ENCODE results near the gene ARSD.
"Not testable (repeated sequence)": the region's sequence is repeated elsewhere in the genome, so short reads cannot be mapped to it uniquely, and the experiment has no call there.

Gene ARSD, protein sequence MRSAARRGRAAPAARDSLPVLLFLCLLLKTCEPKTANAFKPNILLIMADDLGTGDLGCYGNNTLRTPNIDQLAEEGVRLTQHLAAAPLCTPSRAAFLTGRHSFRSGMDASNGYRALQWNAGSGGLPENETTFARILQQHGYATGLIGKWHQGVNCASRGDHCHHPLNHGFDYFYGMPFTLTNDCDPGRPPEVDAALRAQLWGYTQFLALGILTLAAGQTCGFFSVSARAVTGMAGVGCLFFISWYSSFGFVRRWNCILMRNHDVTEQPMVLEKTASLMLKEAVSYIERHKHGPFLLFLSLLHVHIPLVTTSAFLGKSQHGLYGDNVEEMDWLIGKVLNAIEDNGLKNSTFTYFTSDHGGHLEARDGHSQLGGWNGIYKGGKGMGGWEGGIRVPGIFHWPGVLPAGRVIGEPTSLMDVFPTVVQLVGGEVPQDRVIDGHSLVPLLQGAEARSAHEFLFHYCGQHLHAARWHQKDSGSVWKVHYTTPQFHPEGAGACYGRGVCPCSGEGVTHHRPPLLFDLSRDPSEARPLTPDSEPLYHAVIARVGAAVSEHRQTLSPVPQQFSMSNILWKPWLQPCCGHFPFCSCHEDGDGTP

DNA sequence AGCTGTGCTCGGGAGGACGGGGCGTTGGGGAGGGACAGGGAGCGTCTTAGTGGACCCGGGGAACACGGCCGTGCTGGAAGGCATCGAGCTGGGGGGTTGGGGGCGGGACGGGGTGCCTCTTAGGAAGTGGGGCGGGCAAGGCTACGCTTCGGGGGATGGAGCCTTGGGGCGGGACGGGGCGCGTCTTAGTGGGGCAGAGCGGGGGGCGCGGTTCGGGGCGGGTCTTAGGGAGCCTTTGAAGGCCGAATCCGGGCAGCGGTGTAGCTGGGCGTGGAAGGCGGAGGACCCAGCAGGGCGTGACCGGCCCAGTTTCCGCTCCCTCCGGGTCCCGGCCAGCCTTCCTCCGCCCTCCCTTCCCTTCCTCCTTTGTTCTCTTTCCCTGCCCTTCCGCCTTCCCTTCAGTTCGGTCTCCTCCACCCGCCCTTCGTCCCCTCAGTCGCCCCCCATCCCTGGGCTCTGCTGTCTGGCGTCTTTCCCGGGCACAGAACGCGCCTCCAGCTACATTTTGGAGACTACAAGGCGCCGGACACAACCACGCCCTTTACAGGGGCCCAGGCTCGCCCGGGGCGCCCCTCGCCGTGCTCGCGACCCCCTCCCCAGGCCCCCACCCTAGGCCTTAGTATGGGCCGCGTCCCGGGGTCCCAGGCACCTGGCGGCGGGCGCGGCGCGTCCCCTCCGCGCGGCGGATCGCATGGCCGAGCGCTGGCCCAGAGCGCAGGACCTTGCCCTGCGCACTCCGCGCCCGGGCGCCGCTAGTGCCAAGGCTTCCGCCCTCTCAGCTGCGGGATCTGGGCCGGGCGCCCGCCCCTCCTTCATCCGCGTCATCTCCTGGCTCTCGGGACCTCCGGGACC lies at the start of gene ARSD:
ARSD (minus strand) TSS at position 757 of the 852 bp plus-strand sequence; CDS start at position 693, 64 bp downstream.
- Histone ChIP-seq H3K27me3 (ENCODE audit: insufficient read depth, low read length) (no peaks in the 10 kb centered on the region), H3K4me3 (ENCODE audit: low read depth, low read length, poor library complexity, severe bottlenecking) (no peak within 1 kb of the TSS), H3K4me2 (ENCODE audit: low read length) (no peak within 1 kb of the TSS), H3K27ac (ENCODE audit: low read depth, low read length, poor library complexity, severe bottlenecking) (no peak within 1 kb of the TSS), H3K9ac (ENCODE audit: low read length) (no peak within 1 kb of the TSS), H3K36me3 (ENCODE audit: insufficient read depth, low read length) (no peaks in the 10 kb centered on the region), H3F3A (ENCODE audit: insufficient read depth, low read length) (no peaks in the 10 kb centered on the region), H3K9me3 (ENCODE audit: low read length) (no peaks in the 10 kb centered on the region), H3K9me2 (ENCODE audit: low read depth, low read length) (no peaks in the 10 kb centered on the region), H3K4me1 (ENCODE audit: insufficient read depth, low read length, severe bottlenecking) (no peaks in the 10 kb centered on the region), H4K20me1 (ENCODE audit: insufficient read depth, low read length) (no peaks in the 10 kb centered on the region), H3K79me2 (ENCODE audit: insufficient read depth, low read length) (no peaks in the 10 kb centered on the region), H2AFZ (ENCODE audit: low read length) (no peak within 1 kb of the TSS)
- TF ChIP-seq, protein P1, sequence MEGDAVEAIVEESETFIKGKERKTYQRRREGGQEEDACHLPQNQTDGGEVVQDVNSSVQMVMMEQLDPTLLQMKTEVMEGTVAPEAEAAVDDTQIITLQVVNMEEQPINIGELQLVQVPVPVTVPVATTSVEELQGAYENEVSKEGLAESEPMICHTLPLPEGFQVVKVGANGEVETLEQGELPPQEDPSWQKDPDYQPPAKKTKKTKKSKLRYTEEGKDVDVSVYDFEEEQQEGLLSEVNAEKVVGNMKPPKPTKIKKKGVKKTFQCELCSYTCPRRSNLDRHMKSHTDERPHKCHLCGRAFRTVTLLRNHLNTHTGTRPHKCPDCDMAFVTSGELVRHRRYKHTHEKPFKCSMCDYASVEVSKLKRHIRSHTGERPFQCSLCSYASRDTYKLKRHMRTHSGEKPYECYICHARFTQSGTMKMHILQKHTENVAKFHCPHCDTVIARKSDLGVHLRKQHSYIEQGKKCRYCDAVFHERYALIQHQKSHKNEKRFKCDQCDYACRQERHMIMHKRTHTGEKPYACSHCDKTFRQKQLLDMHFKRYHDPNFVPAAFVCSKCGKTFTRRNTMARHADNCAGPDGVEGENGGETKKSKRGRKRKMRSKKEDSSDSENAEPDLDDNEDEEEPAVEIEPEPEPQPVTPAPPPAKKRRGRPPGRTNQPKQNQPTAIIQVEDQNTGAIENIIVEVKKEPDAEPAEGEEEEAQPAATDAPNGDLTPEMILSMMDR (IDR thresholded peaks at IDR 0.05; ENCODE audit: low read length), result no peak
- TF ChIP-seq EZH2 (IDR thresholded peaks at IDR 0.05; ENCODE audit: borderline replicate concordance, low read length), result no peak

DNA sequence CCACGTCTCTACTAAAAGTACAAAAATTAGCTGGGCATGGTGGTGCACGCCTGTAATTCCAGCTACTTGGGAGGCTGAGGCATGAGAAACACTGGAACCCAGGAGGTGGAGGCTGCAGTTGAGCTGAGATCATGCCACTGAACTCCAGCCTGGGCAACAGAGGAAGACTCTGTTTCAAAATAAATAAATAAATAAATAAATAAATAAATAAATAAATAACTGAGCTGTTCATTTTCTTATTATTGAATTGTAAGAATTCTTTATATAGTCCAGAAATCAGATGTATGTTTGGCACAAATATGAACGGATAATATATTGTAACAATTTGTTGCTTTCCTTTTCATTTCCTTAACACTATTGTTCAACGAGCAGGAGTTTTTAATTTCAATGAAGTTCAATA lies 49.5 kb upstream of the ARSD start:
- H4K20me1 ChIP-seq (ENCODE audit: insufficient read depth, low read length); H3K9me3 ChIP-seq (ENCODE audit: low read length); H3K79me2 ChIP-seq (ENCODE audit: insufficient read depth, low read length); H2AFZ ChIP-seq (ENCODE audit: low read length); H3K27me3 ChIP-seq (ENCODE audit: insufficient read depth, low read length); H3F3A ChIP-seq (ENCODE audit: insufficient read depth, low read length); H3K9ac ChIP-seq (ENCODE audit: low read length); H3K9me2 ChIP-seq (ENCODE audit: low read depth, low read length); H3K36me3 ChIP-seq (ENCODE audit: insufficient read depth, low read length); H3K4me3 ChIP-seq (ENCODE audit: low read depth, low read length, poor library complexity, severe bottlenecking); H3K4me2 ChIP-seq (ENCODE audit: low read length); H3K27ac ChIP-seq (ENCODE audit: low read depth, low read length, poor library complexity, severe bottlenecking); H3K4me1 ChIP-seq (ENCODE audit: insufficient read depth, low read length, severe bottlenecking): not testable (repeated sequence)

DNA sequence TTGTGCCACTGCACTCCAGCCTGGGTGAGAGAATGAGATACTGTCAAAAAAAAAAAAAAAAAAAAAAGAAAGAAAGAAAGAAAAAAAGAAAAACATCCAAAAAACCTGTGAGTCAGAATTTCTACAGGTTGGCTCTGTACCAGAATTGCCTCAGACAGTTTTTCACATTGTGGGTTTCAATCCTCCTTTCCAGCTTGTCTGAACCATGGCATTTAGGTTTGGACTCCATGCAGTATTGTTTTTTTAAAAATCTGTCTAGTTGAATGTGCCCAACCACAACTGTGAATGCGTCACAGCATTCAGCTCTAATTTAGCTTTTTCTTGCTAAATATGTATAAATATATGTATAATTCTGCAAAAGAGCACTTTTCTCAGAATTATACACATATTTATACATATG lies 45.8 kb upstream of the ARSD start:
- Histone ChIP-seq H3K9me2 (ENCODE audit: low read depth, low read length) (no peaks in the 10 kb centered on the region), H2AFZ (ENCODE audit: low read length) (no peak overlapping the region)

More for the DNA sequence above, 45.8 kb upstream of the ARSD start:
- no peaks in the 10 kb centered on the region for H3K4me1 ChIP-seq (ENCODE audit: insufficient read depth, low read length, severe bottlenecking)
- TF ChIP-seq, protein P1 (IDR thresholded peaks at IDR 0.05; ENCODE audit: low read length), result no peak
- TF ChIP-seq EZH2 (IDR thresholded peaks at IDR 0.05; ENCODE audit: borderline replicate concordance, low read length), result no peak
- no peaks in the 10 kb centered on the region for H3K27me3 ChIP-seq (ENCODE audit: insufficient read depth, low read length)
- H3F3A ChIP-seq (ENCODE audit: insufficient read depth, low read length), result no peaks in the 10 kb centered on the region
- no peak overlapping the region for H3K9ac ChIP-seq (ENCODE audit: low read length)
- H3K9me3 ChIP-seq (ENCODE audit: low read length), result no peaks in the 10 kb centered on the region
- no peaks in the 10 kb centered on the region for H3K36me3 ChIP-seq (ENCODE audit: insufficient read depth, low read length)
- no peak overlapping the region for H3K4me3 ChIP-seq (ENCODE audit: low read depth, low read length, poor library complexity, severe bottlenecking)
- H3K79me2 ChIP-seq (ENCODE audit: insufficient read depth, low read length), result no peaks in the 10 kb centered on the region
- H4K20me1 ChIP-seq (ENCODE audit: insufficient read depth, low read length), result no peaks in the 10 kb centered on the region
- H3K27ac ChIP-seq (ENCODE audit: low read depth, low read length, poor library complexity, severe bottlenecking), result no peak overlapping the region
- no peak overlapping the region for H3K4me2 ChIP-seq (ENCODE audit: low read length)
